SK-N-SH treated with all-trans-retinoic acid at 6 μM for 48 hours (cell line): ENCODE results near the gene RRBP1.

Experiments used
- ATAC-seq: fragments of 200-7000 bp; cut with Tn5 transposase; 3 replicates; pipeline ENCODE4 v1.9.1; 2020; ENCODE audit warnings: mild to moderate bottlenecking, moderate library complexity
- ARNTL ChIP-seq: fragments of 450-650 bp; formaldehyde crosslinking; IDR thresholded peaks from 2 replicates; pipeline ENCODE4 v1.5.0; 2020; ENCODE audit warnings: low read depth, mild to moderate bottlenecking, moderate library complexity, borderline replicate concordance
- BACH2 ChIP-seq: fragments of 250-450 bp; sonication (Bioruptor Pico); IDR thresholded peaks from 2 replicates; pipeline ENCODE4 v1.9.0; 2021; ENCODE audit warnings: mild to moderate bottlenecking, borderline replicate concordance
- CSDC2 ChIP-seq: fragments of 250-450 bp; sonication (Bioruptor Pico); IDR thresholded peaks from 2 replicates; pipeline ENCODE4 v1.5.0; 2020; ENCODE audit warnings: mild to moderate bottlenecking, moderate library complexity
- ESRRG ChIP-seq: fragments of 250-450 bp; sonication (Bioruptor Pico); IDR thresholded peaks from 2 replicates; pipeline ENCODE4 v1.6.1; 2021; ENCODE audit warnings: mild to moderate bottlenecking
- GLIS3 ChIP-seq: fragments of 250-450 bp; sonication (Bioruptor Pico); IDR thresholded peaks from 2 replicates; pipeline ENCODE4 v1.5.0; 2020; ENCODE audit warnings: mild to moderate bottlenecking, moderate library complexity
- ISL1 ChIP-seq: fragments of 250-450 bp; sonication (Bioruptor Pico); IDR thresholded peaks from 2 replicates; pipeline ENCODE4 v2.1.2; 2022; ENCODE audit warnings: mild to moderate bottlenecking, moderate library complexity
- OSR1 ChIP-seq: fragments of 250-450 bp; sonication (Bioruptor Pico); IDR thresholded peaks from 2 replicates; pipeline ENCODE4 v1.8.0; 2022; ENCODE audit warnings: moderate library complexity, mild to moderate bottlenecking, inconsistent platforms
- PATZ1 ChIP-seq: fragments of 250-450 bp; sonication (Bioruptor Pico); IDR thresholded peaks from 2 replicates; pipeline ENCODE4 v1.8.0; 2020; ENCODE audit warnings: mild to moderate bottlenecking, moderate library complexity, borderline replicate concordance
- POU6F1 ChIP-seq: fragments of 250-450 bp; sonication (Bioruptor Pico); IDR thresholded peaks from 2 replicates; pipeline ENCODE4 v1.8.0; 2021; ENCODE audit warnings: low read depth, mild to moderate bottlenecking, moderate library complexity, borderline replicate concordance
- PPARA ChIP-seq: fragments of 250-450 bp; sonication (Bioruptor Pico); IDR thresholded peaks from 2 replicates; pipeline ENCODE4 v1.5.0; 2020; ENCODE audit warnings: mild to moderate bottlenecking, borderline replicate concordance
- RARB ChIP-seq: fragments of 250-450 bp; sonication (Bioruptor Pico); IDR thresholded peaks from 2 replicates; pipeline ENCODE4 v1.8.0; 2021; ENCODE audit warnings: mild to moderate bottlenecking, moderate library complexity
- SNAI2 ChIP-seq: fragments of 250-450 bp; sonication (Bioruptor Pico); IDR thresholded peaks from 2 replicates; pipeline ENCODE4 v1.5.0; 2020; ENCODE audit warnings: mild to moderate bottlenecking, moderate library complexity
- TOX ChIP-seq: fragments of 250-450 bp; sonication (Bioruptor Pico); IDR thresholded peaks from 2 replicates; pipeline ENCODE4 v1.8.0; 2021; ENCODE audit warnings: mild to moderate bottlenecking, moderate library complexity, borderline replicate concordance
- ZC3H10 ChIP-seq: fragments of 250-450 bp; sonication (Bioruptor Pico); IDR thresholded peaks from 2 replicates; pipeline ENCODE4 v1.5.1; 2021; ENCODE audit warnings: mild to moderate bottlenecking, moderate library complexity
- ZFP3 ChIP-seq: fragments of 250-450 bp; sonication (Bioruptor Pico); IDR thresholded peaks from 2 replicates; pipeline ENCODE4 v1.5.0; 2020; ENCODE audit warnings: mild to moderate bottlenecking, moderate library complexity
- ZFP30 ChIP-seq: fragments of 450-650 bp; formaldehyde crosslinking; IDR thresholded peaks from 2 replicates; pipeline ENCODE4 v1.5.0; 2022; ENCODE audit warnings: mild to moderate bottlenecking, moderate library complexity
- ZNF565 ChIP-seq: fragments of 450-650 bp; formaldehyde crosslinking; conservative IDR thresholded peaks from 2 replicates; pipeline ENCODE4 v1.5.0; 2020; ENCODE audit warnings: low read depth, mild to moderate bottlenecking, moderate library complexity
- ZNF8 ChIP-seq: fragments of 450-650 bp; formaldehyde crosslinking; IDR thresholded peaks from 2 replicates; pipeline ENCODE4 v1.5.0; 2020; ENCODE audit warnings: mild to moderate bottlenecking, moderate library complexity
- TF ChIP-seq, protein P1 (sequence below): fragments of 250-450 bp; sonication (Bioruptor Pico); IDR thresholded peaks from 2 replicates; pipeline ENCODE4 v1.5.1; 2021; ENCODE audit warnings: mild to moderate bottlenecking, moderate library complexity
- TF ChIP-seq, protein P2 (sequence below): fragments of 250-450 bp; sonication (Bioruptor Pico); IDR thresholded peaks from 2 replicates; pipeline ENCODE4 v1.5.0; 2020; ENCODE audit warnings: mild to moderate bottlenecking, moderate library complexity
- TF ChIP-seq, protein P3 (sequence below): fragments of 250-450 bp; sonication (Bioruptor Pico); IDR thresholded peaks from 2 replicates; pipeline ENCODE4 v1.5.1; 2020; ENCODE audit warnings: low read depth, mild to moderate bottlenecking, moderate library complexity

Gene RRBP1

GRCh38 chr20:17664025-17664633, 17.9 kb downstream of the RRBP1 start:
- TF ChIP-seq ZFP30 (CRISPR knock-in tag) (no peak), ARNTL (no peak), PPARA (CRISPR knock-in tag) (no peak), ISL1 (CRISPR knock-in tag) (no peak)
- TF ChIP-seq, protein P1, sequence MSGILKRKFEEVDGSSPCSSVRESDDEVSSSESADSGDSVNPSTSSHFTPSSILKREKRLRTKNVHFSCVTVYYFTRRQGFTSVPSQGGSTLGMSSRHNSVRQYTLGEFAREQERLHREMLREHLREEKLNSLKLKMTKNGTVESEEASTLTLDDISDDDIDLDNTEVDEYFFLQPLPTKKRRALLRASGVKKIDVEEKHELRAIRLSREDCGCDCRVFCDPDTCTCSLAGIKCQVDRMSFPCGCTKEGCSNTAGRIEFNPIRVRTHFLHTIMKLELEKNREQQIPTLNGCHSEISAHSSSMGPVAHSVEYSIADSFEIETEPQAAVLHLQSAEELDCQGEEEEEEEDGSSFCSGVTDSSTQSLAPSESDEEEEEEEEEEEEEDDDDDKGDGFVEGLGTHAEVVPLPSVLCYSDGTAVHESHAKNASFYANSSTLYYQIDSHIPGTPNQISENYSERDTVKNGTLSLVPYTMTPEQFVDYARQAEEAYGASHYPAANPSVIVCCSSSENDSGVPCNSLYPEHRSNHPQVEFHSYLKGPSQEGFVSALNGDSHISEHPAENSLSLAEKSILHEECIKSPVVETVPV (CRISPR knock-in tag) = no peak
- TF ChIP-seq, protein P2, sequence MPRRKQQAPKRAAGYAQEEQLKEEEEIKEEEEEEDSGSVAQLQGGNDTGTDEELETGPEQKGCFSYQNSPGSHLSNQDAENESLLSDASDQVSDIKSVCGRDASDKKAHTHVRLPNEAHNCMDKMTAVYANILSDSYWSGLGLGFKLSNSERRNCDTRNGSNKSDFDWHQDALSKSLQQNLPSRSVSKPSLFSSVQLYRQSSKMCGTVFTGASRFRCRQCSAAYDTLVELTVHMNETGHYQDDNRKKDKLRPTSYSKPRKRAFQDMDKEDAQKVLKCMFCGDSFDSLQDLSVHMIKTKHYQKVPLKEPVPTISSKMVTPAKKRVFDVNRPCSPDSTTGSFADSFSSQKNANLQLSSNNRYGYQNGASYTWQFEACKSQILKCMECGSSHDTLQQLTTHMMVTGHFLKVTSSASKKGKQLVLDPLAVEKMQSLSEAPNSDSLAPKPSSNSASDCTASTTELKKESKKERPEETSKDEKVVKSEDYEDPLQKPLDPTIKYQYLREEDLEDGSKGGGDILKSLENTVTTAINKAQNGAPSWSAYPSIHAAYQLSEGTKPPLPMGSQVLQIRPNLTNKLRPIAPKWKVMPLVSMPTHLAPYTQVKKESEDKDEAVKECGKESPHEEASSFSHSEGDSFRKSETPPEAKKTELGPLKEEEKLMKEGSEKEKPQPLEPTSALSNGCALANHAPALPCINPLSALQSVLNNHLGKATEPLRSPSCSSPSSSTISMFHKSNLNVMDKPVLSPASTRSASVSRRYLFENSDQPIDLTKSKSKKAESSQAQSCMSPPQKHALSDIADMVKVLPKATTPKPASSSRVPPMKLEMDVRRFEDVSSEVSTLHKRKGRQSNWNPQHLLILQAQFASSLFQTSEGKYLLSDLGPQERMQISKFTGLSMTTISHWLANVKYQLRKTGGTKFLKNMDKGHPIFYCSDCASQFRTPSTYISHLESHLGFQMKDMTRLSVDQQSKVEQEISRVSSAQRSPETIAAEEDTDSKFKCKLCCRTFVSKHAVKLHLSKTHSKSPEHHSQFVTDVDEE = no peak
- no peak for ATAC-seq

GRCh38 chr20:17663486-17663885, 18.6 kb downstream of the RRBP1 start:
- no peak for TF ChIP-seq ZC3H10
- TF ChIP-seq, protein P1 (CRISPR knock-in tag) = no peak
- no peak for ATAC-seq

- no peak for ATAC-seq
- no peak for TF ChIP-seq ZNF8 (CRISPR knock-in tag)
- no peak for TF ChIP-seq GLIS3 (CRISPR knock-in tag)
- no peak for TF ChIP-seq TOX
- TF ChIP-seq ARNTL = no peak
- no peak for TF ChIP-seq PPARA (CRISPR knock-in tag)
- no peak for TF ChIP-seq ZC3H10
- TF ChIP-seq, protein P2 = no peak
- no peak for TF ChIP-seq ESRRG (CRISPR knock-in tag)
- TF ChIP-seq OSR1 (CRISPR knock-in tag) = no peak
- no peak for TF ChIP-seq RARB (CRISPR knock-in tag)
- TF ChIP-seq BACH2 (CRISPR knock-in tag) = no peak
- no peak for TF ChIP-seq ZFP3
- TF ChIP-seq PATZ1 (CRISPR knock-in tag) = no peak
- TF ChIP-seq, protein P1 (CRISPR knock-in tag) = no peak
- TF ChIP-seq, protein P3, sequence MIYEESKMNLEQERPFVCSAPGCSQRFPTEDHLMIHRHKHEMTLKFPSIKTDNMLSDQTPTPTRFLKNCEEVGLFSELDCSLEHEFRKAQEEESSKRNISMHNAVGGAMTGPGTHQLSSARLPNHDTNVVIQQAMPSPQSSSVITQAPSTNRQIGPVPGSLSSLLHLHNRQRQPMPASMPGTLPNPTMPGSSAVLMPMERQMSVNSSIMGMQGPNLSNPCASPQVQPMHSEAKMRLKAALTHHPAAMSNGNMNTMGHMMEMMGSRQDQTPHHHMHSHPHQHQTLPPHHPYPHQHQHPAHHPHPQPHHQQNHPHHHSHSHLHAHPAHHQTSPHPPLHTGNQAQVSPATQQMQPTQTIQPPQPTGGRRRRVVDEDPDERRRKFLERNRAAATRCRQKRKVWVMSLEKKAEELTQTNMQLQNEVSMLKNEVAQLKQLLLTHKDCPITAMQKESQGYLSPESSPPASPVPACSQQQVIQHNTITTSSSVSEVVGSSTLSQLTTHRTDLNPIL (CRISPR knock-in tag) = no peak
- no peak for TF ChIP-seq POU6F1 (CRISPR knock-in tag)
- no peak for TF ChIP-seq ISL1 (CRISPR knock-in tag)
- TF ChIP-seq SNAI2 (CRISPR knock-in tag) = no peak
- no peak for TF ChIP-seq ZNF565 (CRISPR knock-in tag)
- TF ChIP-seq CSDC2 (CRISPR knock-in tag) = no peak
- TF ChIP-seq, all 23 proteins: peak for 0
Observed at GRCh38 chr20:17663040-17663399, 19.0 kb downstream of the RRBP1 start.
